Thymus (tissue), 11 donors: ENCODE measurements around the gene KCNB1. TPM values are rescaled to one million over a fixed set of nuclear protein-coding genes. Genes with fewer than 3 reads are reported as not detected.

Experiments
- DNase-seq, 9 donors: peaks; one replicate each; pipeline ENCODE4 v3.0.0-alpha.2; 2013; ENCODE audit warnings: low spot score in 9 of 9, low read depth in 6 of 9, missing footprints in 1 of 9
- H3K27ac ChIP-seq, 2 donors: one replicate each; pipeline ENCODE4 v1.5.1; 2013; ENCODE audit warnings: control low read depth in 1 of 2, low read depth in 1 of 2, low read length in 1 of 2, mild to moderate bottlenecking in 1 of 2, moderate library complexity in 1 of 2
- H3K27me3 ChIP-seq, 2 donors: one replicate each; pipeline ENCODE4 v1.5.1; 2013; ENCODE audit warnings: low read length in 1 of 2; ENCODE audit not compliant: control insufficient read depth in 2 of 2, insufficient read depth in 1 of 2
- H3K36me3 ChIP-seq, 2 donors: one replicate each; pipeline ENCODE4 v1.5.1; 2013; ENCODE audit warnings: low read length in 1 of 2, mild to moderate bottlenecking in 1 of 2, moderate library complexity in 1 of 2; ENCODE audit not compliant: control insufficient read depth in 2 of 2, insufficient read depth in 2 of 2
- H3K4me1 ChIP-seq, 2 donors: one replicate each; pipeline ENCODE4 v1.5.1; 2013; ENCODE audit warnings: low read length in 2 of 2; ENCODE audit not compliant: control insufficient read depth in 2 of 2, insufficient read depth in 2 of 2
- H3K4me3 ChIP-seq, 2 donors: one replicate each; pipeline ENCODE4 v1.5.1; 2013; ENCODE audit warnings: low read length in 2 of 2, control low read depth in 1 of 2, mild to moderate bottlenecking in 1 of 2
- H3K9me3 ChIP-seq, 2 donors: one replicate each; pipeline ENCODE4 v1.5.1; 2013; ENCODE audit warnings: low read length in 1 of 2, mild to moderate bottlenecking in 1 of 2; ENCODE audit not compliant: control insufficient read depth in 2 of 2, insufficient read depth in 1 of 2
- WGBS: extraction: QIAGEN DNeasy Blood & Tissue Kit; methylation state at CpG from one replicate; pipeline ENCODE4 v1.1.7; 2013; 5-methylcytosine and 5-hydroxymethylcytosine counted together
- polyA plus RNA-seq: library from polyadenylated mRNA; stranded (reverse); fragments of 200-250 nt; gene quantifications from one replicate; pipeline ENCODE4 v1.2.3, GENCODE V29; 2013
- total RNA-seq: library from RNA; stranded (reverse); fragments of 120-200 nt; gene quantifications from one replicate; pipeline ENCODE4 v1.2.4, GENCODE V29; 2013
- donor health status: healthy.

The KCNB1 gene
- total and polyA plus RNA-seq, 2 donors, result 0.09 to 0.55 TPM

DNA sequence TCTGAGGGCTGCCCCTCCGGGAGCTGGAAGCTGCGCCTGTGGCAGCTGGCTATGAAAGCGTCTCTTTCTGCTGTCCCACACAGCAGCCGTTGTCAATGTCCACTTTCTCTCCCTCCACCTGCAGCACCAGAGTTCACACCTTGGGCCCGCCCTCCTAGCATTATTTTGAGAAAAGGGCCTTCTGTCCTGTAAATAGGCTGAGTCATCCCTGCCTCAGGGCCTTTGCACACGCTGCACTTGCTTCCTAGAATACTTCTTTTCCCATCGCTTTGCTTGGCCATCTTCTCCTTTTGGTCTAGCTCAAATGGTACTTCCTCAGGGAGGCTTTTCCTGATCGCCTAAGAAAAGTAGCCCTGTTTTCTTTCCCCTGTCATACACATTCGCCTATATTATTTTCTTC is 135.3 kb downstream of the KCNB1 start:
- Histone ChIP-seq H3K4me3 (no peak overlapping the region), H3K27me3 (peaks cover 2 to 21% of the 10 kb centered on the region in 2 donors), H3K9me3 (no peaks in the 10 kb centered on the region), H3K36me3 (no peaks in the 10 kb centered on the region), H3K27ac (no peak overlapping the region), H3K4me1 (peaks cover 0 to 2% of the 10 kb centered on the region in 2 donors)
- 98% methylated on average over 9 of the region's 9 CpGs for WGBS
- DNase-seq, result no peak

DNA sequence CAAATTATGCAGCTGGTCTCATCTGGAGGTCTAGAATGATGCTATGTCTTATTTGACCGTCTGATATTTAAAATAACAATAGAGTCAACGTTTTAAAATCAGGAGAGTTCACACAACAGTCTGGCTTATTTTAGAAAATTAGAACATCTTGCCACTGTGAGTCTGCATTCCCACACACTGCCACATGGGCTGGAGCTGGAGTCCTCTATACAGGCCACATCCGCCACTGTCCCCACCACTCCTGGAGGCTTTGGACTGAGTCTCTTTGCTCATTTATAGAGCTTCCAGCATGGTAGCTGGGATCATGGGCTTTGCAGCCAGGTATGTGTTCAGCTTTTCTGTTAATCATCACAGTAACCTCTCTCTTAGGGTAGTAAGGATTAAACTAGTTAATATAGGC is 135.8 kb downstream of the KCNB1 start:
- no peak for DNase-seq
- Histone ChIP-seq H3K4me3 (no peak overlapping the region), H3K4me1 (peaks cover 0 to 2% of the 10 kb centered on the region in 2 donors), H3K9me3 (no peaks in the 10 kb centered on the region), H3K27me3 (peaks cover 2 to 21% of the 10 kb centered on the region in 2 donors), H3K27ac (no peak overlapping the region), H3K36me3 (no peaks in the 10 kb centered on the region)
- 87% methylated on average over 3 of the region's 3 CpGs for WGBS

DNA sequence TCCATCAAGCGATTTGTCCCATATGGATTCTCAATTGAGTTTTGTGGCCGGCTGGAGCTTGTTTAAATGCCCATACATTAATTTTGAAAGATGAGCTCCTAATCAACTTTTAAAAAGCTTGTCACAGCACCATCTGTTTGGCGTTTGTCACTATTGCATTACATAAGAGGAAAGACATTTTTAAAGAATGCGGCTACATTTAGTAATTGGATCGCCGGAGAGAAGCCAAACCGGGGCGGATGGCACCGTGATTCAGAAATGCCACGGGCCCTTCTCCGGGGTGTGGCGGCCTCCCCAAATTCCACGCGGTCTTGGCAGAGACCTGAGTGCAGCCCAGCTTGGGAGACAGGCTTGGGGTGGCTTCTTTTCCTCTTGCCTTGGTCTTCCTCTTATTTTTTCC is 136.9 kb downstream of the KCNB1 start:
- H3K27ac ChIP-seq, result no peak overlapping the region
- DNase-seq, result no peak
- H3K36me3 ChIP-seq, result no peaks in the 10 kb centered on the region
- peaks cover 0 to 2% of the 10 kb centered on the region in 2 donors for H3K4me1 ChIP-seq
- no peaks in the 10 kb centered on the region for H3K9me3 ChIP-seq
- H3K4me3 ChIP-seq, result no peak overlapping the region
- 86% methylated on average over 14 of the region's 14 CpGs for WGBS
- peaks cover 0 to 19% of the 10 kb centered on the region in 2 donors for H3K27me3 ChIP-seq

DNA sequence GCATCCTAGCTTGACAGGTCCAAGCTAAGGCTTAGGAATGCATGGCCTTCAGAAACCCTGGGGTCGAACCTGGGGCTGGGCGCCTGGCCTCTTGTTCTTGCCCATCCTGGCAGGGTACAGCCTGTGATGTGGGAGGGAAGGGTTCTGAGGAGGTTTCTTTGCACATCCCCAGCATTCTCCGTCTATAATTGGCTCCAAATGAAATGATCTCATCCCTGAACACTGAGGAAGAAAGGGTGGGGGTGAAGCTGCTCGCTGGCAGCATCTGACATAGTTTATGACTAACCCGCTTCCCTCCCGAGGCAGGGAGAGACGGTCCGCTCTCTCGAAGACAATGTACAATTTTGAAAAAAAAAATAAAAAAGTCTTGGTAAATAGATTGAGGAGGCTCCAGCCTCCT is 137.5 kb downstream of the KCNB1 start:
- Histone ChIP-seq H3K27ac (no peak overlapping the region), H3K36me3 (no peaks in the 10 kb centered on the region), H3K27me3 (peaks cover 0 to 19% of the 10 kb centered on the region in 2 donors), H3K4me3 (no peak overlapping the region), H3K4me1 (peaks cover 0 to 2% of the 10 kb centered on the region in 2 donors), H3K9me3 (no peaks in the 10 kb centered on the region)
- WGBS, result 61% methylated on average over 9 of the region's 9 CpGs
- no peak for DNase-seq

DNA sequence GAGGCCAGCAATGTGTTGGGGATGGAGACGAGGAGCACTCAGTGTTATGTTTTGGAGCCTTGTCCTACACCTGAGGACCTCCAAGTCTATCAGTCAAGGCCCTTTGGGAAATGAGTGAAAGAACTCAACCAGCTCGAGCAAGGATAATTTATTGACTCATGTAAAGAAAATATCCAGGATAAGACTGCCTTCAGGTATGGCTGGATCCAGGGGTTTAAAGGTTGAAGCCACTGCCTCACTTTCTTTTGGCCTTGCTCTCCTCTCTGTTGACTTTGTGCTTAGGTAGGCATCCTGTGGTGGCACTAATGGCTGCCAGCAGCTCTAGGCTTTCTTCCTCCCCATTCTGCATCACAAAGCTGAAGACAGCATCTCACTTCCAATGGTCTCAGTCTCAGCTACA is 138.3 kb downstream of the KCNB1 start:
- WGBS, result 92% methylated on average over 2 of the region's 2 CpGs
- peaks cover 0 to 2% of the 10 kb centered on the region in 2 donors for H3K4me1 ChIP-seq
- H3K36me3 ChIP-seq, result no peaks in the 10 kb centered on the region
- DNase-seq, result no peak
- no peak overlapping the region for H3K4me3 ChIP-seq
- no peaks in the 10 kb centered on the region for H3K9me3 ChIP-seq
- no peak overlapping the region for H3K27ac ChIP-seq
- H3K27me3 ChIP-seq, result peaks cover 0 to 19% of the 10 kb centered on the region in 2 donors

DNA sequence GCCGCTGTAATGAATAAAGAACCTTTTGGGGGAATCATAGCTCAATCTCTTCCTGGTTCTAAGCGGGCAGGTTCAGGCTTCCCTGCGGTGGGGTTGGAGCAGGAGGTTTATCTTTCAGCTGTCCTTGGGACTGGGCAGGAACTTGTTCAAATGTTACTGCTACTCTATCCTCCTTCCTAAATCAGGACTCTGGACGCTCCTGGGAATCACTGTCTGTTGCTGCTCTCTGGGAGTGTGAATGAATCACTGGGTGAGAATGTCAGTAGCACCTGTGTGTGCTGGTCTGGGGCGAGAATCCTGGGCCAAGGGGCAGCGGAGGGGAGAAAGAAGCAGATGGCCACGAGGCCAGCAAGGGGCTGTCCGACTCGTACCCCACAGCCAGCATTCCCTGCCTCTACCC is 139.2 kb downstream of the KCNB1 start:
- Histone ChIP-seq H3K4me1 (peaks cover 0 to 2% of the 10 kb centered on the region in 2 donors), H3K9me3 (no peaks in the 10 kb centered on the region), H3K27me3 (peaks cover 0 to 19% of the 10 kb centered on the region in 2 donors), H3K27ac (no peak overlapping the region), H3K36me3 (no peaks in the 10 kb centered on the region), H3K4me3 (no peak overlapping the region)
- WGBS, result 77% methylated on average over 9 of the region's 9 CpGs
- DNase-seq, result no peak

DNA sequence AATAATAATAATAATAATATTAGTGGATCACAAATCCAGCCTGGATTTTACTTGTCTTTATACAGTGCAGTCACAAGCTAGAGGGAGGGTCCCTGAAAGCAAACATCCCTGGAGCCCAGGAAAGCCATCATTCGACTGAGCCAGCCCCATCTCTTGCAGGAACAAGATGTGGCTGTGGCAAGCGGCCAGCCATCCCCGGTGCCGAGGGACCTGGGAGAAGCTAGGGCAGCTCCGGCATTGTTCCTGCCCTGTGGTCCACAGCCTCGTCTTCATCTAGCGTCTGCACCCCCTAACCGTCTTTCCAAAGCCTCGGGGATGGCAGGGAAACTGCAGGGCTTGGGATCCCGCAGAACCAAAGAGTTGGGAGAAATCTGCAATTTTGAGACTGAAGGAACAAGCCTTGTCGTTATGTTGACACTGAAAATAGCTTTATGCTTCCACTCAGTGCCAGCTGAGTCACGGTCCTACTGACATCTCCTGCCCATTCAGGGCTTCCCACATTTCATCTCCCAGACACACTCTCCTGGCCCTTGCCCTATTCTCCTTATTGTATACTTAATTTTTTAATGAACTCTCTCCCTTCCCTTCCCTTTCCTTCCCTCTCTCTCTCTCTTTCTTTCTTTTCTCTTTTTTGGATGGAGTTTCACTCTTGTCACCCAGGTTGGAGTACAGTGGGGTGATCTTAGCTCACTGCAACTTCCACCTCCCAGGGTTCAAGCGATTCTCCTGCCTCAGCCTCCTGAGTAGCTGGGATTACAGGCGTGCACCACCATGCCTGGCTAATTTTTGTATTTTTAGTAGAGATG is 142.1 kb downstream of the KCNB1 start:
- DNase-seq, result no peak
- peaks cover 0 to 16% of the 10 kb centered on the region in 2 donors for H3K27me3 ChIP-seq
- WGBS, result 85% methylated on average over 14 of the region's 14 CpGs
- peaks cover 0 to 2% of the 10 kb centered on the region in 2 donors for H3K4me1 ChIP-seq
- no peak overlapping the region for H3K27ac ChIP-seq
- H3K9me3 ChIP-seq, result no peaks in the 10 kb centered on the region
- H3K4me3 ChIP-seq, result no peak overlapping the region
- no peaks in the 10 kb centered on the region for H3K36me3 ChIP-seq

DNA sequence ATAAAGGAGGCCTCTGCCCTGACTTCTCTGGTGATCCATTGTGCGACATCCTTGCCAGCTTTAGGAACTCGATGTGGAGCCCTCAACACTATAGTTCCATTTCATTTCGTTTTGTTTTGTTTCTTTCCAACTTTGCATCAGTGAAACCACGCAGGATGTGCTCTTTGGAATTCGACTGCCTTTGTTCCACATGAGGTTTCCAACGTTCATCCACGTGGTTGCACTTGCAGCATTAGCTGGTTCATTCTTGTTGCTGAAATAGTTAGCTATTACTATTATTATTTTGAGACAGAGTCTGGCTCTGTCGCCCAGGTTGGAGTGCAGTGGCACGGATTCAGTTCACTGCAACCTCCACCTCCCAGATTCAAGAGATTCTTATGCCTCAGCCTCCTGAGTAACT is 143.3 kb downstream of the KCNB1 start:
- Histone ChIP-seq H3K36me3 (no peaks in the 10 kb centered on the region), H3K9me3 (no peaks in the 10 kb centered on the region), H3K27ac (no peak overlapping the region), H3K27me3 (peaks cover 0 to 8% of the 10 kb centered on the region in 2 donors), H3K4me1 (peaks cover 0 to 2% of the 10 kb centered on the region in 2 donors), H3K4me3 (no peak overlapping the region)
- DNase-seq, result no peak
- 67% methylated on average over 9 of the region's 9 CpGs for WGBS

DNA sequence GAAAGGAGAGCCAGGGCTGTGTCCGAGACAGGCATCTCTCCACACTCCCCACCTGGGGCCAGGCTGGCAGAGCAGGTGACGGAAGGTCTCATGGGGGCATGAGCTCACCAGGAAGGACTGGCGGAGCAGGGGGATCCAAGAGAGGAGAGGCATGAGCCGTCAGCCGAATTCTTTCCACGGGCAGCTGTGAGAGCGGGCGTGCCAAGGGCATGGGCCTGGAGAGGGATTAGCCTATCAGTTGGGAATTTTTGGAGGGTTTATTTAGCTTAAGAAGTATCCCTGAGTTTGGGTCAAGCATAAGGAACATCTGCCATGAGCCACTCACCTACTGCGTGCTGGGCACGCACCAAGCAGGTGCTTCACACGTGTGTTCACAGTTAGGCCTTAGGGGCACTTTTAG is 144.4 kb downstream of the KCNB1 start:
- no peak for DNase-seq
- Histone ChIP-seq H3K27me3 (peaks cover 0 to 6% of the 10 kb centered on the region in 2 donors), H3K36me3 (no peaks in the 10 kb centered on the region), H3K4me3 (no peak overlapping the region), H3K27ac (no peak overlapping the region), H3K4me1 (no peaks in the 10 kb centered on the region), H3K9me3 (no peaks in the 10 kb centered on the region)
- WGBS, result 98% methylated on average over 11 of the region's 11 CpGs
